ENCODE results near the gene AMBRA1.

The AMBRA1 gene

DNA sequence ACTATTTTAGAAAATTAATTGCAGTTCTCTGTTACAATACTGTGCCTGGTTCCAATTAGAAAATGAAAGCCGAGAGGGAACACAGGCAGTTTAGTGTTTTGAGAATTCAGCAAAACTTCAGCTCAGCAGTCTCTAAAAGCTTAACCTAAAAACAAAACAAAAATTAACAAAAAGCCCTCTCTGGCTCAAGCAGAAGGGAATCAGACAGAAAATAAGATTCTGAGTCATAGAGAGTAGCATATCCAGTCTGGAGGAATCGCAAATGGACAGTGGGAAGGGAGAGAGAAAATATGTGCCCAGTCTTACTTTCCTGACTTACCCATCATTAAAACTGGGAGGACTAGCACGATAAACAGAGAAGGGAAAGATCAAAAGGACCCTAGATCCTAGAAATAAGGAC is 164.1 kb downstream of the AMBRA1 start:
- DNase-seq, result no peak

DNA sequence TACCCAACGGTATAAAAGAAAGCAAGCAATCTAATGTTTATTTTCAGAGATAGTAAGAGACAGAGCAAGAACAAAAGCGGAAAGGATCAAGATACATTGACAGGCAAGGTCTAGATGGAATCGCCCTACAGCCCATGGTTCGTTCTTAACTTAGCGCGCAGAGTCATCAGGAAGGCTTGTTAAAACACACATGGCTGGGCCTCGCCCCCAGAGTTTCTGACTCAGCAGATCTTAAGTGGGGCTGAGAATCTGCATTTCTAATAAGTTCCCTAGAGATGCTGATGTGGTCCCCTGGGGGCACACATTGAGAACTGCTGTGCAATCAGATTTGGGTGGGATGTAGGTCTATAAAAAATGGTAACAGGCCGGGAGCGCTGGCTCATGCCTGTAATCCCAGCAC is 166.5 kb downstream of the AMBRA1 start:
- DNase-seq, result no peak

DNA sequence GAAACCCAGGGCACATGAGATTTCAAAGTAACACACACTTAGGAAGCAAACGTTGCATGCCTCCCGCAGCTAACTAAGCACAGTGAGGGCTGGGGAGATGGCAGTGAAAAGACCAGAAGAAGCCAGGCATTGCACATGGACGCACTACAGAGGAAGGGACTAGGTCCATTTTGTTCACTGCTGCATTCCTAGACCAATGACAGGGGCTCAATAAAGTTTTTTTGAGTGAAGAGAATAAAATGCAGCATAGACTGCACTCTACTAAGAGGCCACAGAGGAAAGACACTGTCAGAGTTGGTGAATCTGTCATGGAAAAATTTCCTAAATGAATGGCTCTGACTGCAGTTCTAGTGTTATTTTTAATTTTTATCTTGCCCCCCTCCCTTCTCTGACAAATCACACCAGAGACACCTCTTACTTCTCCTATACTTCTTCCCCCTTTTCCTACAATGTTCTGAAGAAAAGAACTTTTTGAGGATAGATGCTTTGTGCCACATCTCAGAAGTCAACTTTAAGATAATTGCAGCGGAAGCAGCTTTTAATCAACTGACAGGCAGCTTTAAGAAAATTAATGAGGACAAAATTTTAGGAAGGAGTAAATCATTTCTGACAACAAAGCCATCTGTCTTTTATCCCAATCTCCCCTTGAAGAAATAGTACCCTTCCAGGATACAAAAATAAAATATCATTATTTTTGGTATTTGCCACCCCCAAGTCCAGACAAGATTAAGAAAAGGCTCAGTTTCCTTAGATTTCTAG is 167.4 kb downstream of the AMBRA1 start:
- DNase-seq, result no peak

DNA sequence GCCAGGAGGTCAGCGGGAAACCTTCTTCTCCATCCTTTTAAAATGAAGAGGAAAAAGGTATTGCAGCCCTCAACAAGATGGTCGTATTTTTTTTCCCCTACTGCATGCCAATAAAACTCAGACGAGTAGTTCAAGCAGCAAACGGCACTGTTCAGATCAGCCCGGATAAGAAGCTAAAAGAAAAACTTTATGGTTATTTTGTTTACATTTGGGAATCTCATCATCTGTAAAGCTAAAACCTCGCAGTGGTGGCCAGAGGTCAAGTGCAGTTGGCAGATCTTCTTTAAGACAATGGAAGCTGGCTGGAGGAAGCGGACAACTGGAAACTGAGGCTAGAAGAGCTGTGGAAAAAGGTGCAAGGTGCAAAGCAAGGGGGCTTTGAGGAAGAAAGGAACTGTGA is 171.2 kb downstream of the AMBRA1 start:
- no peak for DNase-seq

DNA sequence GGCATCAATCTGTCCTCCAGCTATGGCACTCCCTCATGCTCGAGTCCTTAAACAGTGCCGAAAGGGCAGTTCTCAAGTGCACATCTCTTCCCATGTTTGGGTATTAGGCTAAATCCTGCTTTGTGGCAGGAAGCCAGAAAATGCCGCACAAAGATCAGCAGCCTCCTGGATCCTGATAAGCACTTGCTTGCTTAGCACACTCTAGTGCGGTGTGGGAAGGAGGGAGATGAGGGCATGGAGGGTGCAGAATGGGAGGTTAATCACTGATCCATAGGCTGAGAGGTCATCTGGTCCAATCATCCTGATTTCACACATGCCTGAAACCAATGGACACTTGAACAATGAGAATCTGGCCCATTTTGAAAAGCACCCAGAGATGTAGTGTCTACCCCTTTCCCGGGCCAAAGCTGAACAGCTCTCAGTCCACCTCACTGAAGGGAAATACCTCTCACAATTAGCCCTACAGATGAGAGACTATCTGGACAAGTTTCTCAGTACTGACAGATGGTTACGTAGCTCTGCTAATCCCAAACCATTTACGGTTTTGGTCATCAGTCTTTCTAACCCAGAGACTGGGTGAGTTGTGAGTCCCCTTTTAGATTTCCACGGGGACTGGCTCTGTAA is 172.5 kb downstream of the AMBRA1 start:
- no peak for DNase-seq

DNA sequence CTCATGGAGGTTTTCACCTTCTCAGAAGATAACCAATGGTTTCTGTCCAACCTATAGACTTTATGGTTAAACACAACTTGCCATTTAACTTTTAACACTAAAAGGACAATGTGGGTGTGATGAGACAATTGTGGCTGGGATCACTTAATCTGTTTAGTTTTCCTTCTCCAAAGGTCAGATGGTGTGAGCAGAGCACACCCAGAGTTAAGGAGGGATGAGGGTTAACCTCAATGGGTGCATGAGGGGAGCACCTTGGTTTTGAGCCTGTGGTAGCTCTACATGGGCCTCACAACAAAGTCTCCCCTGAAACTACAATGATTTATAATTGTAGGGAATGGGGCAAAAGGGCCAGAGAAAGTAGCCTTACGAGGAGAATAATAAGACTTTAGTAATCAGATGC is 173.3 kb downstream of the AMBRA1 start:
- no peak for DNase-seq

DNA sequence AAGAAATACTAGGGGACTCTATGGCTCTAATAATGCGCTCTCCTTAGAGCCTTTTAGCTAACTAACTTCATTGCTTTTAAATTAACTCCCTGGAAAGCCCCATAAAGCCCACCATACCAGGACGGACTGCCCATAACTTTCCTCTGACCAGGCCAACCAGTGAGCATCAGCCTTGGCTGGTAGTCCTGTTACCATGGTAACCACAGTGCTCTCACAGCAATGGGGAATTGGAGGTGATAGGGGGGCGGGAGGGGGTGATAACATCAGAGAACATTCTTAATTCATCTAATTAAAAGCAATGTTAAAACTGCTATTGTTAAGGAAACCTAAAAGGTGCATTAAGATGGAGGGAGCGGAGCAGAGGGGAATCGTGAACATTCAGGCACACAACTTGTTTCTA is 175.1 kb downstream of the AMBRA1 start:
- DNase-seq, result no peak

DNA sequence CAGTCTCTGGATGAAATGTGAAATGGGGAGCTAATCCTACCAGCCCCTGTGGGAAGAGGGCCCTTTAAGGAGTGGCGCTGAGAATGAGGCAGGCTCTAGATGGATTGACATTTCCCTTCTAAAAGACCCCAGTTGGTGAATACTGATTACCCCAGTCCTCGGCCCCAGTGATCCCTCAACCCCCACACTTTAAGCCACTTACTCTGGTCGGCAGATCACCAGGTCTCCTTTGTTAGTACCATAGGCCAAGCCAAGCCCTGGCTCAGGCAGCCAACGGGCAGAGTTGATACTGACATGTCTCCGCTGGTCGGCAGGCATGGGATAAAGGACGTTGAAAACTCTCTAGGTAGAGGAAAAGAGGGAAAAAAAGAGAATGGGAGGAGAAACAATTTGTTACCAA is 176.1 kb downstream of the AMBRA1 start:
- DNase-seq, result no peak

DNA sequence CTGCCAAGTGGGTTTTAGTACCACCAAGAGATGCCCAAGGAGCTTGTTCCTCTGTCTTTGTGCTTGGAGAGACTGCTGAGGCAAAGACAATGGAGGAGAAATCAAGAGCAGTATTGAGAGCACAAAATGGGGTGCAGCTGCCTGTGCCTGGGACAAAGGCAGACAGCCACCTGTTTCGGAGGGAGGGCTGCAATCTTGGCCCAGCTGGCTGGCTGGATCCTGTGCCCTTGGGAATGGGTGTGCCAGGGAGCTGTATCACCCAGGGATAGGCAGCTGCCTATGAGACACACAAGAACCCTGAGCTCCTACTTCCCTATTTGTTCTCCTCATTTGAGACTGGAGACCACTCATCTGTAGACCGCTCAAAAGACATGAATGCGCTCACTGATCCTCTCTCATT is 178.9 kb downstream of the AMBRA1 start:
- peak; percentile 81 for DNase-seq

DNA sequence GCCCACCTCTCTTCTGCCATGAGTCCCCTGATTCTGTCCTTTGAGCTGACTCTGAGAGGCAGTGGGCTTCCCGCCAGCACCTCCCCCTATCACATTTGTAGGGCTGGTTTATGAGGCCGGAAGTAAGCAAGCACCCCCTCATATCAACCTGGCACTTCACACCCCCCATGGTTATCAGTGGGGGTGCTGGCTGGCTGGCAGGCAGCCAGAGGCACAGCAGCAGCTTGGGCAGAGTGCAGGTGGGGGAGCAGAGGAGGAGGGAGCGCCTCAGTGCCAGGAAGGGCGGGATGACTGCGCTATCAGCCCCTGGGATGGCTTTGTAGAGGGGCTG is 179.4 kb downstream of the AMBRA1 start:
- DNase-seq, result no peak

DNA sequence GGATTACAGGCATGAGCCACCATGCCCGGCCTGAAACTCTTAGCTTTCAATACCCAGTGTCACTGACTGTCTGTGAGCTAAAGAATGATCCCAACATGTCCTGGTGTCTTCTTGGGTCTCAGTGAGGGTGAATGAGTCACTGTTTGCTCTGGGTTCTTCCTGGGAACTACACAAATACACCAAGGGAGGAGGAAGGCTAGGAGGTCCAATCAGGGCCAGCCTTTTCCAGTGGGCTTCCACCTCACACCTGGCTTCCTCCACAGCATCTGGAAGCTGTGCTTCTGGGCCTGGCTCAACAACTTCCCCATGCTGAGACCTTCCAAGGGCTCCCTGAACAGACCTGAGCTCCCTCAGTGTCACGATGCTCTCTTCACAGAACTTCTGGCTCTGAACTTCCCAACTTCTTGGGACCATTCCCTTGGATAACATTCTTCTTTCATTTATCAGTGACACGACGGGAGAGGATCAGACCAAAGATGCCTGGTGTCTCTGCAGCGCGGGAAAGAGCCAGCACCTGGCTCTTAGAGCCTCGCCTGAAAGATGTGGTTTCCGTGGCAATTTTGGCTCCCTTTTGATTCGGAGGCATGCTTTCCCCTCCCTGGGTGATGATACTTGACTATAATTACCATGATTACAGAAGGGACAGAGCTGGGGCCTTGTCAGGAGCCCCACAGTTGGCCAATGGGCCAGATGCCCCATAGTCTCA is 179.9 kb downstream of the AMBRA1 start:
- DNase-seq, result peak; percentile 85

DNA sequence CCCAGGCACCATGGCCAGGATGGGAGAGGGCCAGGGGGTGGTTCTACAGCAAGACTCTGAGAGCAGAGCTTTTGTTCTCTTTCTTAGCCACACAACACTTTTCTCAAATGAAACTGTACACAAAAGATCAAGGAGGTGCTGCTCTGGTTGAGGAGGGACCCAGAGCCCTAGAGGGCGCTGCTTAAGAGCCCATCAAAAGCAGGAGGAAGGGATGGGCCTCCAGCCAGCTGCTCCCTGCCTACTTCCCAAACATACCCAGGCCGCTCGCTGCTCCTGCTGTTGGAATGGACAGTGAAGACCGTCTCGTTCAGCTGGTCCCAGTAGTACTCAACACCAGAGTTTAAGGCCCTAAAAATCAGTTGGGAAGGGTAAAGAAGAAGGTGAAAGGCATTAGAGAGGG is 183.8 kb downstream of the AMBRA1 start:
- DNase-seq, result peak; percentile 13

DNA sequence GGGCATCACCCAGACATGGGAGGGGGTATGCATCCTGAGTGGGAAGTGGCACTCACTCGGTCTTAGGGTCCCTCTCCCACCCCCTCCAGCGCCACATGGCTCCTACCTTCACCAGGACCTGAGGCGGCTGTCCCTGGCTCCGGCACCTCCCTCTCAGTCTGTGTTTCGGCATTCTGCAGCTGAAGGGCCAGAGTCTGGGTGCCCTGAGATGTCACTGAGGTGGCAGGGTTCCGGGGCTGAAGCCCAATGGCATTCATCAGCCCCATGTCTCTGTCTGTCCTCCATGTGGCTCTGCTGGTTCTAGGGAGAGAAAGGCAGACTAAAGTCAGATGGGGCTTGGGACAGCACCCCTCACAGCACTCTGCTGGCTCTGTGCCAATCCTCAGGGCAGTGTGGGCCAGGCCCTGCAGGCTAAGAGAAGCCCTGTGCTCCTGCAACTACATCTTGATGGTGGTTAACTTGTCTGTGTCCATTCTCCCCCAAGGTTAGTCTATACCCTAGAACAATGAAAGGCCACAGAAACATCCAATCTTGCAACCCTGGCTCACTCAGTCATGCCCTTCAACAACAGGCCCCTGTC is 185.3 kb downstream of the AMBRA1 start:
- DNase-seq, result no peak

DNA sequence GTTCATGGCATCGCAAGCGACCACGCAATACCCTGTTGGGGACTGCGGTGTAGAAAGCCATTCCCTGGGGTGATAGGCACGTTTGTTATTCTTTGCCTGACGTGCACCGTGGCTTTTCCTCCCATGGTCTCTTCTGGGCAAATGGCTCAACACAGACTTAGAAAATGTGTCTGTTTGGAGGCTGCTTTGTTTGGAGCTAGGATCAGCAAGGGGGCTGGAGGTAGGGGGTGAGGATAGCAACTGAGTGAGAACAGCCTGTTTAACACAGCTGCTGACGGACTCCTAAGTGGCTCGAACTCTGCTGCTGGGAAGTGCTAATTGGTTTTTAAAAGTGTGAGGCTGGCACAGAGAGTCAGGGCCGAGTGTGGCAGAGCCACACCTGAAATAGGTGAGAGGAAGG is 186.2 kb downstream of the AMBRA1 start:
- no peak for DNase-seq

DNA sequence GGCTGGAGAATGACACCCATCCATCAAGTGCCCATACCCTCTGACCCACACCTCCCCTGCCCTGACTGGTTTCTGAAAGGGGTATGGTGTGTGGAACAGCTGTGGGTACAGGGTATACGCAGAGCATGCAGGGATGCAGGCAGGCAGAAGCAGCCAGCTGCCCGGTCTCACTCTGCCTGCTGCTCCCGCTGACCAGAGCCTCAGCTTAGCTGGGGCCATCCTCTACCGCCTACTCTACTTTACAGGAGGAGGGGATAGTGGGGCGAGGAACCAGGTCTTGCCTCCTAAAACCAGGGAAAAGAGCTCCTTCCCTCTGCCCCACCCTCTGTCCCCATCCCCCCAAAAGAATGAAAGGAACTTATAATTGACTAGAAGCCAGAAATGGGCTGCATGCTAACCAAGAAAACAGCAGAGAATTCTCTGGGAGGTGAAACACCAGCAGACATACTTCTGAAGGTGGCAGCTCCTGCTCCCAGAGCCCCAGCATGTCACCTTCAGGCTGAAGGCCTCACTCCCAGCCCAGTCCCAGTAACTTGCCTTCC is 189.3 kb downstream of the AMBRA1 start:
- DNase-seq, result no peak

DNA sequence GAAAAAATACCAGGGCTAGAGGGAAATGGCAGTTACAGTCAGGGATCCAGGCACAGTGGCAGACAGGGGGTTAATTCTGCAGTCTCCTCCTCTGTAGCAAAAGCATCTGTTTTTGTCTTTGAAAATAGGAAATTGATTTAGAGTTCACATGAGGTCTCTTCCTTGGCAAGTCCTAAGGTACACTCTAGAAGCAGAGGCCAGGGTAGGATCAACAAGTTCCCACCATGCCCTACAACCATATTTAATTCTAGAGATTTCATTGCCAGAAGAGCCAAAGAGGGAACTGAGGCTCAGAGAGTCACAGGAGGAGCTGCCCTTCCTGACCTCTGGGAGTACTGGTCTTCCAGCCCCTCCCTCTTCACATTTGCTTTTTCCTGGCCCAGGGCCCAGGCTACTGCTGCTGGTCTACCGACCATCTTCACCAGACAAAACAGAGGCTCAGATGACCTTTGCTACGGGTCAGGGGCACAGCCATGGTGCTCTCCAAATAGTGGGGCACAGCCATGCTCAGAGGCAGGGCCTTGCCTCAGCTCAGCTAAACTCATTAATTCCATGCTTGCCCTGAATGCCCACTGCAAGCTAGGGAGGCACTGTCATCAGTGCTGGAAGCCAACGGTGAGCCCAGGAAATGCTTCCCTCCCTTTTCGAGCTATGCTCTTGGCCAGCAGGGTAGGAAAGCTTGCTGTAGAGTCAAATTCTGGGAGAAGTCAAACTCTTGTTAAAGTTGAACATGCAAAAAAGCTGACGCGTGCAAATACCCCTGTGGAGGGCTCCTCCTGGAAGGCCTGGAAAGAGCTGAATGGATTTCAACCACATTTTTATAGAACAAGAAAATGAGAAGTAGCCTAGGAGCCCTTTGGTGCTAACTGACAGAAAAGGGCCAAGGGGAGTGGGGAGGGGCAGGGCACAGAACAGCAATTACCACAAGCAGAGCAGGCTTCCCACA is 190.6 kb downstream of the AMBRA1 start:
- no peak for DNase-seq

DNA sequence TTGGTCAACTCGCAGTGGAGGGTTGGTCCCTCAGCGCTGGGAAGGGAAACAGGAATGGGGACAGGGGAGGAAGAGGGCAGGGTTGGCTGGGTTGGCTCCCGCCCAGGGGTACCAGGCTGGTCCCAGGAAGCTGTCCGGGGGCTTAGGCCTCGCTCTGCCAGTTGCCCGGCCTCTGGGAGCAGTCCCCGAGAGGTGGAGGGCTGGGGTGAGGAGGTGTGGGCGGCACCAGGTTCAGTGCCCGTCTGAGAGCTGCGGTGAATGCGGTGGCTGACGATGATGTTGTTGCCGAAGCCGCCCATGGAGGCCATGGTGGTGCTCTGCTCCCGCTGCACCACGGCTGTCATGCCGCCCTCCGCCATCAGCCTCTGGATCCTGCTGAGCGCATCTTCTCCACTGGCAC is 196.3 kb downstream of the AMBRA1 start:
- DNase-seq, result no peak

DNA sequence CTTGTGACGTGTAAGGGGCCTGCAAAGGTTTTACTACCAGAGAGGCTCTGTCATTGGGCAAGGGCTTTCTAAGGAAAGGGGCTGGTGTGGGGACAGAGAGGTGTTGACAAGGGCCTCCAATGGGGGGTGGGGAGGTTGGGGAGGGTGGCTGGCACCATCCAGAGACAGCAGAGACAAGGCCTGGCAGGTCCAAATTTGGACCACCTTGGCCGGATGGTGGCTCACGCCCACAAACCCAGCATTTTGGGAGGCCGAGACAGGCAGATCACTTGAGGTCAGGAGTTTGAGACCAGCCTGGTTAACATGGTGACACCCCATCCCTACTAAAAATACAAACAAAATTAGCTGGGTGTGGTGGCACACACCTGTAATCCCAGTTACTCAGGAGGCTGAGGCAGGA is 200.1 kb downstream of the AMBRA1 start:
- DNase-seq, result no peak

DNA sequence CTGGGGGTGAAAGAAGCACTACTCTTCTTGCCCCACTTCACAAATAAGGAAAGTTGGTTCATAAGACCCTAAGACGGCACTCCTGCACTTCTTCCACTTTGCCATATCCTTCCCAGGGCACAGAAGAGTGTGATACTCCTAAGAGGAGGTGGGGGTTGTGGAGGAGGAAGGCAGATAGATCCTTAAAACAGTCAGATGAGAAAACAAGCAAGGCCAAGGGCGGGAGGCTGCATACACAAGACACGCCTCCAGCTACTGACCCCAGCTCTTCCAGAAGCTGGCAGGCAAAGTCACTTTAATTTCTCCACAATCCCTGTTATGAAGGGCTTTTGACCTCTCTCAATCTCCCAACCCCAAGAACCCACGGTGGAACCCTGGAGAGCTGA is 200.6 kb downstream of the AMBRA1 start:
- DNase-seq, result no peak

DNA sequence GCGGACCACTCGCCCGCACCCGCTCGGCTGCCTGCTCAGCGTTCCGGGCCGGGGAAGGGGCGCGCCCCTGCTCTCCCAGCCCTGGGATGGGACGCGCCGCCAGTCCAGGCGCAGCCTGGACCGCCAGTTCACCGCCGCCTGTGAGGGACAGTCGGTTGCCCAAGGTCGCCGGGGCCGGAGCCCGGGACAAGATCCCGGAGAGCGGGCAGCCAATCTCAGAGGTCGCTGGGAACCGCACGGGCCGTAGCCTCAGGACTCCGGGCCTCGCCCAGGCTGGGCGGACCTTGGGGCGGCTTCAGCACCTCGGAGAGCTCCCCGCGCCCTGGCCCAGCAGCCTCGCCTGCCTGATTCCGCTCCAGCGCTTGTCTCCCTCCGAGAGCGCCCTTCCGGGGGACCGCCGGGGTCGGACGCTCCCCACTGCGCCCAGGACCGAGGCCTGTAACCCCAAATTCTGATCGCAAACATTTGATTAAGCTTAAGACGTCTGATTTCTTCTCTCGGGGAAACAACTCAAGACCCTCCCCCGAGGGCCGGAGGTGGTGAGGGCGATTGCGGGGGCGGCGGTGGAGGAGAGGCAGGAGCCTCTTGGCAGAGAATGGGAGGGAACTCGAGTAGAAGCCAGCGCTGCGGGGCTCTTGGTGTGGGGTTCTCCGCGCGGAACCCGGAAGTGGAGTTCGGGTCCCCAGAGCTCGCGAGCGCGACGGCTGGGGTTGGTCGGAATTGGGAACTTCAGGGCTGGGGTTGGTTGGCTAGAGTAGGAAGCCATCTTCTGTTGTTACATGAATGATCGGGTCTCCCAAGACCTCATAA is 201.2 kb downstream of the AMBRA1 start:
- DNase-seq, result peak; percentile 79

DNA sequence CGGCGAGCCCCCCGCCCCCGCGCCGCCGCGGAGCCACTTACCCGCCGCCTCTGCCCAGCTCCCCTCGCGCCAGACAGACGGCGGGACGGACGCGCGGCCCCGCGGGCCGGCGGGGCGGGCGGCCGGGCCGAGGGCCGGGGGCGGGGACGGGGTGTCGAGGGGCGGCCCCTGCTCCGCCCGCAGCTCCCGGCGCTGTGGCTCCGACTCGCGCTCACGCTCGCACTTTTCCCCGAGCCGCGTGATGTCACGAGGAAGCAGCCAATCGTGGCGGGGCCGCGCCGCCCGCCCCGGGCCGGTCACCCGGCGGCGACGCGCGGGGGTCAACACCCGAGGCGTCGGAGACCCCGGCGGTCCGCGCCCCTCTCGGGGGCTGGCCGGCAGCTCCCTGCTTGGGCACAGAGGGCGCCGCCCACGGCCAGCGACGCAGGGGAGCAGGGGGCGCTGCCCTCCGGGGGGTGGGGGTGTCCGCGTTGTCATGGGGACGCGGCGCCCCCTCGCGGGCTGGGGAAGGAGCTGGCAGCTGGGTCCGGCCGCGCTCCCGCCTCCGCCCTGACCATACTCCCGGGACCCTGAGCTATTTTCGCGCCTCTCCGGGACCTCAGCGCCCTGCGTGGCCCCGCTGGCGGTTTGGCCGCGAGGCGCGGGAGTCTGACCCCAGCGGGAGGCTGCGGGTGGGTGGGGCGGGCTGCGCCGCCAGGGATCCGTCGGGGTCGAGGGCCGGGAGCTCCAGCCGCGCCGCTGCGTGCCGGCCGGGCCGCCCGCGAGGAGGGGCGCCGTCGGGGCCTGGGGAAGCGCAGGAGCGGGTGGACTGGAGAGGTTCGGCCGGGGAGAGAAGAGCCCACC is 202.0 kb downstream of the AMBRA1 start, which contains the start of gene CHRM4:
CHRM4 (minus strand) TSS at position 199 of the 843 bp plus-strand sequence. CDS start 5,219 bp downstream, outside the sequence.
- DNase-seq, result peak; percentile 81

Measured in NCI-H1436 (cell line).